GM23248 (cell line): ENCODE results near the gene COL26A1. TPM values are rescaled to one million over a fixed set of nuclear protein-coding genes. Genes with fewer than 3 reads are reported as not detected.

Experiments
- DNase-seq: peaks from one replicate; pipeline ENCODE4 v3.0.0-alpha.2; 2015
- H2AFZ ChIP-seq: fragments of 200-600 bp; sonication (generic); 2 replicates; pipeline ENCODE4 v1.6.1; 2016; ENCODE audit warnings: antibody characterized with exemption
- H3F3A ChIP-seq: fragments of 200-600 bp; sonication (generic); 2 replicates; pipeline ENCODE4 v1.6.1; 2016; ENCODE audit warnings: mild to moderate bottlenecking, antibody characterized with exemption, mixed run types; ENCODE audit not compliant: insufficient read depth
- H3K27ac ChIP-seq: fragments of 200-600 bp; sonication (generic); 2 replicates; pipeline ENCODE4 v1.5.1; 2016; ENCODE audit warnings: mild to moderate bottlenecking
- H3K27me3 ChIP-seq: fragments of 200-600 bp; sonication (generic); replicated peaks from 2 replicates; pipeline ENCODE4 v1.6.1; 2016; ENCODE audit warnings: mild to moderate bottlenecking; ENCODE audit not compliant: insufficient read depth
- H3K36me3 ChIP-seq: fragments of 200-600 bp; sonication (generic); 2 replicates; pipeline ENCODE4 v1.6.1; 2016; ENCODE audit warnings: low read depth, mild to moderate bottlenecking
- H3K4me1 ChIP-seq: fragments of 200-600 bp; sonication (generic); 2 replicates; pipeline ENCODE4 v1.6.1; 2016; ENCODE audit warnings: mild to moderate bottlenecking; ENCODE audit not compliant: insufficient read depth
- H3K4me2 ChIP-seq: fragments of 200-600 bp; sonication (generic); one replicate; pipeline ENCODE4 v1.6.1; 2016; ENCODE audit warnings: mild to moderate bottlenecking; ENCODE audit not compliant: unreplicated experiment
- H3K4me3 ChIP-seq: fragments of 200-600 bp; sonication (generic); 2 replicates; pipeline ENCODE4 v1.5.1; 2016; ENCODE audit warnings: mild to moderate bottlenecking
- H3K79me2 ChIP-seq: fragments of 200-600 bp; sonication (generic); 2 replicates; pipeline ENCODE4 v1.6.1; 2016; ENCODE audit warnings: mild to moderate bottlenecking; ENCODE audit not compliant: insufficient read depth
- H3K9ac ChIP-seq: fragments of 200-600 bp; sonication (generic); 2 replicates; pipeline ENCODE4 v1.6.1; 2016; ENCODE audit warnings: mild to moderate bottlenecking
- H3K9me2 ChIP-seq: fragments of 200-600 bp; sonication (generic); 2 replicates; pipeline ENCODE4 v1.6.1; 2016; ENCODE audit warnings: mixed run types, mild to moderate bottlenecking, moderate library complexity; ENCODE audit not compliant: insufficient read depth
- H3K9me3 ChIP-seq: fragments of 200-600 bp; sonication (generic); one replicate; pipeline ENCODE4 v1.6.1; 2017; ENCODE audit warnings: low read depth
- H4K20me1 ChIP-seq: fragments of 200-600 bp; sonication (generic); 2 replicates; pipeline ENCODE4 v1.6.0; 2016; ENCODE audit not compliant: insufficient read depth
- EZH2 ChIP-seq: fragments of 200-600 bp; sonication (generic); IDR thresholded peaks from 2 replicates; pipeline ENCODE4 v1.6.1; 2018; ENCODE audit warnings: antibody characterized with exemption, mild to moderate bottlenecking; ENCODE audit not compliant: insufficient read depth, poor library complexity, severe bottlenecking
- EZH2phosphoT487 ChIP-seq: fragments of 200-600 bp; sonication (generic); IDR thresholded peaks from 2 replicates; pipeline ENCODE4 v1.6.1; 2018; ENCODE audit warnings: antibody characterized with exemption, moderate library complexity, mild to moderate bottlenecking, low read depth; ENCODE audit not compliant: insufficient read depth
- WGBS, 2 experiments: methylation state at CpG; one replicate each; pipeline ENCODE4 v1.1.6; 2015 to 2017; ENCODE audit warnings: low lambda C conversion rate in 2 of 2, low coverage in 1 of 2; ENCODE audit errors: missing lambda C conversion rate in 2 of 2; 5-methylcytosine and 5-hydroxymethylcytosine counted together
- in situ Hi-C: fragments of 300-500 bp; cut with MboI; formaldehyde crosslinking; loops from 2 replicates; pipeline ENCODE4 v1.15.0; 2020
- polyA plus RNA-seq: library from polyadenylated mRNA; unstranded; fragments of >200 nt; fragmentation: Nextera tagmentation; extraction: Ambion mirVana; gene quantifications from 2 replicates; pipeline ENCODE4 v1.2.1, GENCODE V29; 2016
- total RNA-seq: library from RNA; depleted of rRNA; stranded (reverse); fragments of >200 nt; shearing (Covaris generic); gene quantifications from 2 replicates; pipeline ENCODE4 v1.2.3, GENCODE V29; 2014

COL26A1 gene
- total and polyA plus RNA-seq, 2 experiments from 2014 or later: not detected

DNA sequence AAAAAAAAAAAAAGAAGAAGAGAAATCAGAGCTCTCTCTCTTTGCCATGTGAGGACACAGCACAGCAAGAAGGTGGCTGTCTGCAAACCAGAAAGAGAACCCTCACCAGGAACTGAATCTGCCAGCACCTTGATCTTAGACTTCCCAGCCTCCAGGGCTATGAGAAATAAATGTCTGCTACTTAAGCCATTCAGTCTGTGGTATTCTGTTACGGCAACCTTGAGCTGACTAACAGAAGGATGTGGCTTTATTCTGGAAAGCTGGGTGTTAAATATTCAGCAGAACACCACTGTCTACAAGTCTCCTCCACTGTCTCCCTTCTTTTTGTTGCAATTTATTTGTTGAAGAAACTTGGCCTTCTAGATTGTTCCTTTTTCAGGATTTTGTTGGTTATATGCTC lies 5.0 kb downstream of the COL26A1 start:
- Histone ChIP-seq H3K4me3 (no peak overlapping the region), H3K4me2 (no peak overlapping the region), H3K79me2 (no peaks in the 10 kb centered on the region), H3K9me3 (no peaks in the 10 kb centered on the region), H4K20me1 (no peaks in the 10 kb centered on the region), H3K27ac (no peak overlapping the region), H2AFZ (no peak overlapping the region), H3K27me3 (peaks cover 36% of the 10 kb centered on the region), H3F3A (no peaks in the 10 kb centered on the region), H3K9me2 (no peaks in the 10 kb centered on the region), H3K9ac (no peak overlapping the region), H3K36me3 (no peaks in the 10 kb centered on the region), H3K4me1 (no peaks in the 10 kb centered on the region)
- 80 to 100% methylated on average over 1 of the region's 1 CpG for WGBS, 2 experiments
- no peak for DNase-seq
- in situ Hi-C loops: no loop called here
- TF ChIP-seq EZH2phosphoT487: no peak
- TF ChIP-seq EZH2: no peak

DNA sequence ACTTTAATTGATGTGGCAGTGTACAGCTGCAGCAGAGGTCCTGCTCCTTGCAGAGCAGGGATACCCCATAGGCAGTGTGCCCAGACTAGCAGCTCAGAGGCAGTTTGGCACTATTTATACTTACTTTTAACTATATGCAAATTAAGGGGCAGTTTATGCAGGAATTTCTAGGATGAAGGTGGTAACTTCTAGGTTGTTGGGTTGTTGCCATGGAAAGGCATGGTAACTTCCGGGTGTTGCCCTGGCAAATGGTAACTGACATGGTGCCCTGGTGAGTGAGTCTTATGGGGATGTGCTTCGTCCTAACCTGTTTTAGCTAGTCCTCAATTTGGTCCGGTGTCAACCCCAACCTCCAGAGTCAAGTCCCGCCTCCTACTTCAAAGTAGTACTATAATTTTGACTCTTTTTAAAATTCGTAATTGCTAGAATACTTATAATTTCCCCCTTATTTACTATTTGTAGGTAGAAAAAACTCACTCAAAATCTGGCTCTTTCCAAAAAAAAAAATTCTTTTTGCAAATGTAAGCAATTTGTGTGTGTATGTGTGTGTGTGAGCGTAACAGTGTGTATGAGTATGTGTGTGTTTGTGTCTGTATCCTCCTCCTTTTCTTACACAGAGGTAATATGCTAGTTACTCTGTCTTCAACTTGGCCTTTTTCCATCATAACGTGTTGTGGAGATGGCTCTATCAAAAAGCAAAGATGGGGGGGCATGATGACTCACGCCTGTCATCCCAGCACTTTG lies 5.9 kb downstream of the COL26A1 start:
- DNase-seq: no peak
- H3K27me3 ChIP-seq: peaks cover 44% of the 10 kb centered on the region
- H2AFZ ChIP-seq: no peak overlapping the region
- no peaks in the 10 kb centered on the region for H4K20me1 ChIP-seq
- 52 to 57% methylated on average over 8 of the region's 8 CpGs for WGBS, 2 experiments
- in situ Hi-C loops: no loop called here
- H3K4me2 ChIP-seq: no peak overlapping the region
- H3K9ac ChIP-seq: no peak overlapping the region
- no peaks in the 10 kb centered on the region for H3K9me3 ChIP-seq
- no peaks in the 10 kb centered on the region for H3K79me2 ChIP-seq
- no peak overlapping the region for H3K27ac ChIP-seq
- H3K36me3 ChIP-seq: no peaks in the 10 kb centered on the region
- H3K9me2 ChIP-seq: no peaks in the 10 kb centered on the region
- no peaks in the 10 kb centered on the region for H3F3A ChIP-seq
- no peak overlapping the region for H3K4me3 ChIP-seq
- TF ChIP-seq EZH2phosphoT487: no peak
- no peaks in the 10 kb centered on the region for H3K4me1 ChIP-seq

DNA sequence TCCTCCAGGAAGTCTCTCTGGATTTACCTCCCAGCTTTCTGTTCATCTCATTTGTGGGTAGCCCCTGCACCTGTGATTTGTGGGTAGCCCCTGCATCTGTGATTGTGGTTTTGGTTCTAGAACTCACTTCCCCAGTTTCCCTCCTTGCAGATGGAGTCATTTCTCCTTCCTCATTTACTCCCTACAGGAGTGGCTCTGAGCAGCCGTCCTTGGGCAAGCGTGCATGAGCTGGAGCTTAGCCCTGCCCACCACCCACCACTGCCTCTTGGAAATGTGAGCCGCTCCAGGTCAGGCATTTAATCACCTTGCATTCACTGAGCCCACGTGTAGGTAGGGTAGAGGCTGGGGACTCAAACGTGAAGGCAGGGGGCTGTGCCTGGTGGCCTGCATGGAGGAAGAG lies 8.2 kb downstream of the COL26A1 start:
- H3K4me2 ChIP-seq: no peak overlapping the region
- H3K36me3 ChIP-seq: no peaks in the 10 kb centered on the region
- no peaks in the 10 kb centered on the region for H3K9me3 ChIP-seq
- TF ChIP-seq EZH2phosphoT487 (no peak), EZH2 (no peak)
- no peak overlapping the region for H3K27ac ChIP-seq
- 0 out of 2 replicates have a peak, but pooled peaks cover 3% of the 10 kb centered on the region for H3K4me1 ChIP-seq
- no peaks in the 10 kb centered on the region for H4K20me1 ChIP-seq
- DNase-seq: no peak
- no peak overlapping the region for H3K9ac ChIP-seq
- H3K4me3 ChIP-seq: no peak overlapping the region
- H3K9me2 ChIP-seq: no peaks in the 10 kb centered on the region
- no peaks in the 10 kb centered on the region for H3K79me2 ChIP-seq
- peaks cover 44% of the 10 kb centered on the region for H3K27me3 ChIP-seq
- no peaks in the 10 kb centered on the region for H3F3A ChIP-seq
- WGBS, 2 experiments: 49 to 59% methylated on average over 4 to 5 of the region's 5 CpGs
- in situ Hi-C loops: no loop called here
- no peak overlapping the region for H2AFZ ChIP-seq

DNA sequence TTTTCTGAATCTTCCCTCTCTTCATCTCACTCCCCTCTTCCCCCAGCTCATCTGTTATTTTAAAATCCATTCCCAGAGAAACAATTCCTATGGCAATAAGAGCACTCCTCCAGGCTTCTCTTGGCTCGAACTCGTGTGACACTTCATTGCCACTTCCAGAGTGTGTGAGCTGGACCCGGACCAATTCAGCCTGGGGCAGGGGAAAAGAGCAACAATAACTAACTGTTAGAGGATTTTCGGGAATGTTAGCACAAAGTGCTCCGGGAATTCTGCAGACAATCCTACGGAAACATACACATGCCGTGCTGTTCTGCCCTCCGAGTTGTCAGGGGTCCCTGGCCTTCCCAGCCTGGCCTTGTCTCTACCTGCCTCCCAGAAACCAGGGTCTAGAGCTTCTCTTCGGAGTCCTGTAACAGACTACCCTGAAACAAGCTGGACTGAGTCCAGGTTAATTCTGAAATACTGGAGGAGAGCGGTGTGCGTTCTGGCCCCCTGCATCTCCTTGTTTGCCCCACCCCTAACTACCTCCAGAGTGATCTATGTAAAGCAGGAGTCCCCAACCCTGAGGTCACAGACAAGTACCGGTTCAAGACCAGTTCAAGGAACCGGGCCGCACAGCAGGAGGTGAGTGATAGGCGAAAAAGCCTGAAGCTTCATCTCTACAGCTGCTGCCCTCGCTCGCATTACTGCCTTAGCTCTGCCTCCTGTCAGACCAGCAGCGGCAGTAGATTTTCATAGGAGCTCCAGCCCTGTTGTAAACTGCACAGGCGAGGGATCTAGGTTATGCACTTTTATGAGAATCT lies 11.3 kb downstream of the COL26A1 start:
- no peak for TF ChIP-seq EZH2phosphoT487
- TF ChIP-seq EZH2: no peak
- Histone ChIP-seq H2AFZ (no peak overlapping the region), H3F3A (no peaks in the 10 kb centered on the region), H3K27me3 (peaks cover 34% of the 10 kb centered on the region), H3K27ac (no peak overlapping the region), H3K4me1 (0 out of 2 replicates have a peak, but pooled peaks cover 8% of the 10 kb centered on the region), H3K9me3 (no peaks in the 10 kb centered on the region), H3K4me3 (no peak overlapping the region), H3K4me2 (no peak overlapping the region), H3K36me3 (no peaks in the 10 kb centered on the region), H3K9me2 (no peaks in the 10 kb centered on the region), H4K20me1 (no peaks in the 10 kb centered on the region), H3K9ac (no peak overlapping the region), H3K79me2 (no peaks in the 10 kb centered on the region)
- in situ Hi-C loops: no loop called here
- peak; percentile 23 for DNase-seq
- WGBS, 2 experiments: 45 to 48% methylated on average over 19 of the region's 19 CpGs
